Measurements from ENCODE around the gene KCNK15. TPM values are rescaled to one million over a fixed set of nuclear protein-coding genes. Genes with fewer than 3 reads are reported as not detected.

The KCNK15 gene
- total and polyA plus RNA-seq, 4 donors: 0.48 to 2.6 (median 1.1) TPM

DNA sequence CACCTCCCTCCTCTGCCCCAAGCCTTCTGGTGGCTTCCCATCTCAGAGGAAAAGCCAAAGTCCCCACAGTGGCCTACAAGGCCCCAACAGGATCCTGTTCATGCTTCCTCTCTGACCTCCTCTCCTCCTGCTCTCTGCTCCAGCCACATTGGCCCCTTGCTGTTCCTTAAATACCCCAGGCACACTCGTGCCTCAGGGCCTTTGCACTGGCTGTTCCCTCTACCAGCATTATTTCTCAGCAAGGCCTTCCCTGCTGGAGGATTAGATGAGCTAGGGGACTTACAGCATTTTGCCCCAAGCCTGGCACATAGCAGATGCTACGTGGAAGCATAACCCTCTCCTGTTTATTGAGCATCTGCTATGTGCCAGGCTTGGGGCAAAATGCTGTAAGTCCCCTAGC, 22.7 kb upstream of the KCNK15 start:
- Histone ChIP-seq H3K27ac (ENCODE audit: low read depth in 1 of 2, low read length in 1 of 2) (no peak overlapping the region), H3K36me3 (ENCODE audit: control insufficient read depth in 4 of 4, insufficient read depth in 4 of 4, low read length in 4 of 4) (peaks cover 0 to 3% (median 0%) of the 10 kb centered on the region in 4 donors), H3K4me1 (ENCODE audit: control insufficient read depth in 5 of 5, insufficient read depth in 5 of 5, low read length in 5 of 5) (peaks cover 0 to 10% (median 4%) of the 10 kb centered on the region in 5 donors), H3K9ac (ENCODE audit: insufficient read depth in 1 of 2, low read length in 2 of 2) (no peak overlapping the region), H3K27me3 (ENCODE audit: control insufficient read depth in 3 of 3, insufficient read depth in 3 of 3, low read length in 2 of 3) (peaks cover 0 to 4% (median 0%) of the 10 kb centered on the region in 3 donors), H3K4me3 (no peak overlapping the region), H3K9me3 (ENCODE audit: control insufficient read depth in 4 of 4, insufficient read depth in 3 of 4, low read length in 3 of 4) (no peaks in the 10 kb centered on the region)
- WGBS, 2 donors: 82 to 88% methylated on average over 2 of the region's 2 CpGs
- DNase-seq (no peak), ATAC-seq (ENCODE audit: insufficient read depth, low FRiP score) (no peak)
- TF ChIP-seq, protein P1, sequence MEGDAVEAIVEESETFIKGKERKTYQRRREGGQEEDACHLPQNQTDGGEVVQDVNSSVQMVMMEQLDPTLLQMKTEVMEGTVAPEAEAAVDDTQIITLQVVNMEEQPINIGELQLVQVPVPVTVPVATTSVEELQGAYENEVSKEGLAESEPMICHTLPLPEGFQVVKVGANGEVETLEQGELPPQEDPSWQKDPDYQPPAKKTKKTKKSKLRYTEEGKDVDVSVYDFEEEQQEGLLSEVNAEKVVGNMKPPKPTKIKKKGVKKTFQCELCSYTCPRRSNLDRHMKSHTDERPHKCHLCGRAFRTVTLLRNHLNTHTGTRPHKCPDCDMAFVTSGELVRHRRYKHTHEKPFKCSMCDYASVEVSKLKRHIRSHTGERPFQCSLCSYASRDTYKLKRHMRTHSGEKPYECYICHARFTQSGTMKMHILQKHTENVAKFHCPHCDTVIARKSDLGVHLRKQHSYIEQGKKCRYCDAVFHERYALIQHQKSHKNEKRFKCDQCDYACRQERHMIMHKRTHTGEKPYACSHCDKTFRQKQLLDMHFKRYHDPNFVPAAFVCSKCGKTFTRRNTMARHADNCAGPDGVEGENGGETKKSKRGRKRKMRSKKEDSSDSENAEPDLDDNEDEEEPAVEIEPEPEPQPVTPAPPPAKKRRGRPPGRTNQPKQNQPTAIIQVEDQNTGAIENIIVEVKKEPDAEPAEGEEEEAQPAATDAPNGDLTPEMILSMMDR (IDR thresholded peaks at IDR 0.05; ENCODE audit: control extremely low read depth, extremely low read depth): no peak

DNA sequence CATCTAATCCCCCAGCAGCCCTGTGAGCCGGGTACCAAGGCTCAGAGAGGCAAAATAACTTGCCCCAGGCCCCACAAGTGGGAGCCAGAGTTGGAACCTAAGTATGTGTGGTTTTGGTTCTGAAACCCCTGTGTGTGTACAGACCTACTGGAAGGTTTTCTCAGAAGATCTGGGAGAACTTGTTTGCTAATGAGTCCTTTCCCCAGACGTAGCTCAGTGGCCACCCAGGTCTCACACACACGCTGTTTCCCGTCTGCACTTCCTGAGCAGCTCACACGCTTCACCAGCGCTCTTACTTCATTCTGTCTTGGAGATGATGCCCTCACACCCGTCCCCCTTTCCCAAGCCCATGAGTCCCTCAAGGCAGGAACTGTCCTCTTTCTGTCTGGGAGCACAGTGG, 22.3 kb upstream of the KCNK15 start:
- DNase-seq: no peak

DNA sequence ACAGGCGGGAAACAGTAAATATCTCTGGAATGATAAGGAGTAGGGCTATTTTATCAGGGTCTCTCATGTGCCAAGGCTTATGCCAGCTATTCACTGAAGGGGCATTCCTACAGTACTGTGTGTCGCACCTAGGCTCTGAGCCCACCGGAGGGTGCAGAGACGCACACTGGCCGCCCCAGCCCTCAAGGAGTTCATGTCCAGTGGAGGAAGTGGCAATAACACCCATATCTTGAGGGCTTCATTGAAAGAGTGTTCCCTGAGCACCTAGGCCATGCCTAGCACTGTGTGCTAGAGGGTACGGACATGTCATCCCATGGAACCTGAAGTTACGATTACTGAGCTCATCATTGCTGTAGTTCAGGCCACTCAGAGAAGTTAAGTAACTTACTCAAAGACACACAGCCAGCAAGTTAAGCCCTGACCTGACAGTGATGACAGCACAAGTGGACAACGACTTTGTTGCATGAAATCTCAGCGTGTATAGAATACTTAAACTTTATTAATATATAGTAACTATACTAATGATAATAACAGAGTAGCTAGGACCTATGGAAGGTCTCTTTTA, 21.8 kb upstream of the KCNK15 start:
- WGBS, 2 donors: 93 to 94% methylated on average over 9 of the region's 9 CpGs
- Histone ChIP-seq H3K9me3 (ENCODE audit: control insufficient read depth in 4 of 4, insufficient read depth in 3 of 4, low read length in 3 of 4) (no peaks in the 10 kb centered on the region), H3K27ac (ENCODE audit: low read depth in 1 of 2, low read length in 1 of 2) (no peak overlapping the region), H3K36me3 (ENCODE audit: control insufficient read depth in 4 of 4, insufficient read depth in 4 of 4, low read length in 4 of 4) (peaks cover 0 to 3% (median 0%) of the 10 kb centered on the region in 4 donors), H3K4me1 (ENCODE audit: control insufficient read depth in 5 of 5, insufficient read depth in 5 of 5, low read length in 5 of 5) (peaks cover 0 to 14% (median 7%) of the 10 kb centered on the region in 5 donors), H3K27me3 (ENCODE audit: control insufficient read depth in 3 of 3, insufficient read depth in 3 of 3, low read length in 2 of 3) (peaks cover 0 to 4% (median 0%) of the 10 kb centered on the region in 3 donors), H3K4me3 (no peak overlapping the region), H3K9ac (ENCODE audit: insufficient read depth in 1 of 2, low read length in 2 of 2) (no peak overlapping the region)
- ATAC-seq (ENCODE audit: insufficient read depth, low FRiP score) (no peak), DNase-seq (no peak)
- TF ChIP-seq, protein P1 (IDR thresholded peaks at IDR 0.05; ENCODE audit: control extremely low read depth, extremely low read depth): no peak

More for the DNA sequence above, 22.3 kb upstream of the KCNK15 start:
- no peak for ATAC-seq (ENCODE audit: insufficient read depth, low FRiP score)
- 38 to 59% methylated on average over 7 of the region's 7 CpGs for WGBS, 2 donors
- Histone ChIP-seq H3K9ac (ENCODE audit: insufficient read depth in 1 of 2, low read length in 2 of 2) (no peak overlapping the region), H3K36me3 (ENCODE audit: control insufficient read depth in 4 of 4, insufficient read depth in 4 of 4, low read length in 4 of 4) (peaks cover 0 to 3% (median 0%) of the 10 kb centered on the region in 4 donors), H3K4me1 (ENCODE audit: control insufficient read depth in 5 of 5, insufficient read depth in 5 of 5, low read length in 5 of 5) (peaks cover 0 to 10% (median 4%) of the 10 kb centered on the region in 5 donors), H3K27me3 (ENCODE audit: control insufficient read depth in 3 of 3, insufficient read depth in 3 of 3, low read length in 2 of 3) (peaks cover 0 to 4% (median 0%) of the 10 kb centered on the region in 3 donors), H3K9me3 (ENCODE audit: control insufficient read depth in 4 of 4, insufficient read depth in 3 of 4, low read length in 3 of 4) (no peaks in the 10 kb centered on the region), H3K4me3 (no peak overlapping the region), H3K27ac (ENCODE audit: low read depth in 1 of 2, low read length in 1 of 2) (no peak overlapping the region)
- TF ChIP-seq, protein P1 (IDR thresholded peaks at IDR 0.05; ENCODE audit: control extremely low read depth, extremely low read depth): no peak
